Fibroblast of villous mesenchyme (primary cell): ENCODE data around the gene USP10. TPM values are rescaled to one million over a fixed set of nuclear protein-coding genes. Genes with fewer than 3 reads are reported as not detected.
"Not testable (repeated sequence)": the region's sequence is repeated elsewhere in the genome, so short reads cannot be mapped to it uniquely, and the experiment has no call there.

Source experiments
- DNase-seq: peaks from one replicate; pipeline ENCODE4 v3.0.0-alpha.2; 2010; ENCODE audit warnings: low read depth
- H3K4me3 ChIP-seq: 2 replicates; pipeline ENCODE4 v1.5.1; 2011; ENCODE audit warnings: low read depth, mild to moderate bottlenecking, low read length
- CTCF ChIP-seq: IDR thresholded peaks from 2 replicates; pipeline ENCODE4 v1.5.1; 2012; ENCODE audit warnings: low read depth, mild to moderate bottlenecking, low read length; ENCODE audit not compliant: insufficient read depth
- total RNA-seq: library from RNA; depleted of rRNA; stranded (reverse); fragments of >200 nt; gene quantifications from 2 replicates; pipeline ENCODE4 v1.2.3, GENCODE V29; 2012

USP10 gene
- total RNA-seq, 1 donor, result 65.2 TPM

DNA sequence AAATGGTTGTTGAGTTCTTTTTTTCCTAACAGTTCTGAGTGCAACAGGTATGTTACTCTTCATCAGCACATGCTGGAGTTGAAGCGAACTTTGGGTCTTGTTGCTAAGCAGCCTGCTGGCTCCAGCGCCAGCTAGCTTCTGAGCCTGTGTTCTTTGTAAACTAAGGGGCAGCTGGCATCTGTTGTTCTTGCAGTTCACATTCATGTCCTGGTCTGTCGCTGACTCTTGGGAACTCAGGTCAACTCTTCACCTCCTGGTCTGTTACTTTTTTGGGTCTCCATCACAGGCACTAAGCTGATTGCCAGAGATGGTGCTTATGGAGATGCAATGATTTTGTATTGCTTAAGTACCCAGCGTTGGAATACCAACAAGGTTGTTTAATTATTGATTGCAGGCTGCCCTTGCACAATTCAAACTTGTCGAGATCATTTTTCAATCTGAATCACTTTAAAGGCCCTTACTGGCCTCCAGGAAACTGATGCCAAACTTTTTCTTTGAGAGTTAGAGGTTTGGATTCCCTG lies 40.9 kb downstream of the USP10 start:
- TF ChIP-seq CTCF, result no peak
- no peak for DNase-seq
- H3K4me3 ChIP-seq, result no peak overlapping the region

DNA sequence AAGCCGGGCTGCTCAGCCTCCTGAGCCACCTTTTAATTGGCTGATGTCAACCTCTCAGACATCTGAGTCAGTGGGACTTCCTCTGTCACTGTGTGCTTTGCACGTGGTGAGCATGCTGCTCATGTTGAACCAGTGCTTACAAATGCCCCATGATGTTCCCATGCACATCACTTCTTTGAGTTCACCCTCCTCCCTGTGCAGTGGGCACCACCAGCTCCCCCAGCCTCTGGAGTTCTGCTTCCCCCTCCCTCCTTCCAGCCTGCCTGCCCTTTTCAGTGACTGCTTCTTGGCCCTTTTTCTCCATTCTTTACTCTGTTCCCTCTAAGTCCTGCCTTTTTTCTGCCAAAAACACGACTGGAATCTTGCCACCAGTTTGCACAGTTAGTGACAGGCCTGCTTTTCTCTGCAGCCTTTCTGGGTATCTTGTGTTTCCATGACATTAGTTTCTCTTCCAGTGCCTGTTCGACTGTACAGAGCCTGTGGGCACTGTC lies 41.6 kb downstream of the USP10 start:
- TF ChIP-seq CTCF, result no peak
- DNase-seq, result no peak

DNA sequence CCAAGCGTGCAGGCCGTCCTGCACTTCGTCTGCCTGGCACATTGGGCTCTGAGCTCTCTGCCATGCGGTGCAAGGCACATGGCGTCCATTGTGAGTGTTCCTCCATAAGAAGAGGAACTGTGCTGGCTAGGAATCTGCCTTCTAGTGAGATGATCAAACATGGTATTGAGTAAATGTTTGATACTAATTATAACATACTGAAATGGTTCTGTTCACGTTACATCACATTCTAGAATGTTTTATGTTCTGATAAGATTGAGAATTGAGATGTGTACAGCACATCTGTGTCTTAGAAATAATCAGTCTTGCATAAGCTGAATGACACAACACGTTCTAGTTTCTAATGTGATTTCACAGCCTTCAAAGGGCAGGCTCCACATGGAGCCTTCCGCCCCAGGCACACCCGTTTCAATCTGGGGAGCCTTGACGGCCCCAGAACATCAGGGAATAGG lies 42.9 kb downstream of the USP10 start:
- no peak overlapping the region for H3K4me3 ChIP-seq
- no peak for TF ChIP-seq CTCF

More for the DNA sequence above, 41.6 kb downstream of the USP10 start:
- H3K4me3 ChIP-seq, result no peak overlapping the region

GRCh38 chr16:84746231-84746630 lies 46.4 kb downstream of the USP10 start:
- no peak overlapping the region for H3K4me3 ChIP-seq
- DNase-seq, result no peak
- no peak for TF ChIP-seq CTCF

More for the DNA sequence above, 42.9 kb downstream of the USP10 start:
- peak; percentile 64 for DNase-seq

- no peak for DNase-seq
- TF ChIP-seq CTCF, result peak; percentile 34
- H3K4me3 ChIP-seq, result no peak overlapping the region
Measured at GRCh38 chr16:84746875-84747274, 47.1 kb downstream of the USP10 start.

DNA sequence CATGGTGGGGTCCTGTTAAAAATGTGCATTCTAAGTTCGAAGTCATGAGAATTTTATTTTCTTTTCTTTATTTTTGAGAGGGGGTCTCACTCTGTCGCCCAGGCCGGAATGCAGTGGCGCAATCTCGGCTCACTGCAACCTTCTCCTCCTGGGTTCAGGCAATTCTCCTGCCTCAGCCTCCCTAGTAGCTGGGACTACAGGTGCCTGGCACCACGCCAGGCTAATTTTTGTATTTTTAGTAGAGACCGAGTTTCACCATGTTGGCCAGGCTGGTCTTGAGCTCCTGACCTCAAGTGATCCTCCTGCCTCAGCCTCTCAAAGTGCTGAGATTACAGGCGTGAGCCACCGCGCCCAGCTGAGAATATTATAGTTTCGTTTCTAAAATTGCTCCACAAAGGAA lies 48.4 kb downstream of the USP10 start:
- not testable (repeated sequence) for H3K4me3 ChIP-seq

GRCh38 chr16:84749072-84749471 lies 49.3 kb downstream of the USP10 start:
- H3K4me3 ChIP-seq, result no peak overlapping the region
- no peak for DNase-seq
- TF ChIP-seq CTCF, result no peak

More for the DNA sequence above, 48.4 kb downstream of the USP10 start:
- not testable (repeated sequence) for DNase-seq
